Stromal cell of bone marrow (primary cell): ENCODE data around the gene AKAP13.
"Not testable (repeated sequence)": the region's sequence is repeated elsewhere in the genome, so short reads cannot be mapped to it uniquely, and the experiment has no call there.

ENCODE experiments used
- DNase-seq: peaks from one replicate; pipeline ENCODE4 v3.0.0-alpha.2; 2012; ENCODE audit warnings: low read depth

The AKAP13 gene

DNA sequence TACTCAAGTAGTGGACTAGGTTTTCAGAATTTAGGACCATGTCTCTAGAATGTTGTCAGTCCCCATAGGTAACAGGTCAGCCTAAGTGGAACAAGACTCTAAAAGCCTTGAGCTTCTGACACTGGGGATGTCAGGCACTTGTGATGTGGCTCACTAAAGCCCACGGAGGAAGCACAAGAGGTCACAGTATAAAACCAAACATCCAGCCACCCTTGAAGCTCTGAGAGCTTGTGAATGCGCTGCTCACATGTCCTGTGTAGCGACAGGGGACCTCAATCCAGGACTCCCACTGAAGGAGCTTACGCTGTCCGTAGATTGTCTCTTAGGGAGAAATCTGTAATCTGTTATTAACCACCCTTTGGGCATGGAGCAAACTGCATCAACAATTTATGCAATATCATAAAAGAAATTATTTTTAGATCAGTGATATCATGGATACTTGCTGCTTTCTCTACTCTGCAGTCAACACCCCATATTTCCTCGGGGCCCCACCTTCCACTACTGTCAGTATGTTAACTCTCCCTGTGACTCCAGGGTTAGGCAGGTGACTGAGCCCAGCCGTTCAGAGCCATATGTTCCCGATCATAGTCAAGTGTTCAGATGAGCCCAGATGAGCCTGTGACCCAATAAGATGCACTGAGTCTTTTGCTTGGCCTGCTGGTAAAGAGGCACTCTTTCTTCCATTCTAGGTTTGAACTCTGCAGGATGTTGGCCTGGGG lies 32.2 kb upstream of the AKAP13 start:
- not testable (repeated sequence) for DNase-seq

DNA sequence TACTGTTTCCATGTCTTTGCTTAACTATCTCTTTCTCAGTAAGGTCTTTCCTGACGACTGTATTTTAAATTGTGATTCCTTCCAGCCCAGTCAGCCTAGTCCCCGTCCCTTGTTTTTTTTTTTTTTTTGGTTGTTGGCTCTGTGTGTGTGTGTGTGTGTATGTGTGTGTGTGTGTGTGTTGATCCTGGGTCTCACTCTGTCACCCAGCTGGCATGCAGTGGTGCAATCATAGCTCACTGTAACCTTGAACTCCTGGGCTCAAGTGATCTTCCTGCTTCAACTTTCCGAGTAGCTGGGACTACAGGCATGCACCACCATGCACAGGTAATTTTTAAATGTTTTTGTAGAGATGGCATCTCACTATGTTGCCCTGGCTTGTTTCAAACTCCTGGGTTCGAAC lies 31.3 kb upstream of the AKAP13 start:
- not testable (repeated sequence) for DNase-seq

DNA sequence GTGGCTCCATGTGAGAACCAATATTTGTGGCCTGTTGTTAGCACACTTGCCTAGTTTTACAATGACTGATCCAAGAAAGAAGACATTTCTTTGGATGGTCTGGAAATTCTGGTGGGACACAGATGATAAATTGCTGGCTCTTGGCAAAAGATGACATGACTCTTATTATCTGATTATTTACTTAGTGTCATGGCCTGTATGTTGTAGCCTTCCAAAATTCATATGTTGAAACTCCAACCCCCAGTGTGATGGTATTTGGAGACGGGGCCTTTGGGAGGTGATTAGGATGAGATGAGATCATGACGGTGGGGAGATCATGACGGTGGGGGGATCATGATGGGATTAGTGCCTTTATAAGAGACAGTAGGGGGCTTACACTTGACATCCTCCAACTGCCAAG lies 30.0 kb upstream of the AKAP13 start:
- DNase-seq, result no peak

DNA sequence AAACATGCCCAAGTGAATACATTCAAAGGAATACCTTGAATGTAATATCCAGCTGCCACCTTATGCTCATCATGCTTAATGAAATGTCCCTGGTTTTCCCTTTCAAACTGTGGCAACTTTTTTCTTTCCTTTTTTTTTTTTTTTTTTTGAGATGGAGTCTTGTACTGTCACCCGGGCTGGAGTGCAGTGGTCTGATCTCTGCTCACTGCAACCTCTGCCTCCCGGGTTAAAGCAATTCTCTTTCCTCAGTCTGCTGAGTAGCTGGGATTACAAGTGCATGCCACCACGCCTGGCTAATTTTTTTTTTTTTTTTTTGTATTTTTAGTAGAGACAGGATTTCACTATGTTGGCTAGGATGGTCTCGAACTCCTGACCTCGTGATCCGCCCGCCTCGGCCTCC lies 28.9 kb upstream of the AKAP13 start:
- DNase-seq, result not testable (repeated sequence)

DNA sequence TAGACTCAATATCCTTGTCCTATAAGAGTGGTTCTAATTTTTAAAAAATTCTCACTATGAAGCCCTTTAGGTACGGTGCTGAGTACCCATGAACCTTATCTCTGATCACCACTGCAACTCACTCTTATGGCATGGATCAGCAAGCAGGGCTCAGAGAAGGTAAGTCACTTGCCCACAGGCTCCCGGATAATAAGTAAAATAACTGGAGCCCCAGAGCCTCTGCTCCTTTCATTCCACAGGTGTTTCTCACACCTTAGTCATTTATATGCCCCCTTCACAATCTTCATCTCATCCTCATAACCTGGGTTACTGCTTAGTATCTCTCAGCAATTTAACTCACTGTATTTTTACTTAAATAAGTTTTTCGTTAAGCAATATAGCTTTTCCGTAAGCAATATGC lies 28.4 kb upstream of the AKAP13 start:
- DNase-seq, result no peak

DNA sequence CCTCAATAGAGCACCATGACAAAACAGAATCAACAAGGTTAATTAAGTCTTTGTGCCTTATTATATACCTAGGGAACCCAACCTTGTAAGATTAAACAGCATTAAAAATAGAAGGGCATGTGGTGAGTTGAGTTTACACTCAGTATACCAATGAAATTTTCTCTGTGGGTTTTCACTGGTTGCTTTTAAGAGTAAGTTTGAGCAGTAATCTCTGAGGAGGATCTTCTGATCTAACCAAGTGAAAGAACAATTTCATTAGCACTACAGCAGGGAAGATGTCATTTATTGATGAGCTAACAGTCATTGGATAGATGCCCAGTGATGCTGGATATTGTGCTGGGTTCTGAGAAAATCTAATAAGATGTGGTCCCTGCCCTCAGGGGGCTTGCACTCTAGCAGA lies 26.9 kb upstream of the AKAP13 start:
- DNase-seq, result no peak

DNA sequence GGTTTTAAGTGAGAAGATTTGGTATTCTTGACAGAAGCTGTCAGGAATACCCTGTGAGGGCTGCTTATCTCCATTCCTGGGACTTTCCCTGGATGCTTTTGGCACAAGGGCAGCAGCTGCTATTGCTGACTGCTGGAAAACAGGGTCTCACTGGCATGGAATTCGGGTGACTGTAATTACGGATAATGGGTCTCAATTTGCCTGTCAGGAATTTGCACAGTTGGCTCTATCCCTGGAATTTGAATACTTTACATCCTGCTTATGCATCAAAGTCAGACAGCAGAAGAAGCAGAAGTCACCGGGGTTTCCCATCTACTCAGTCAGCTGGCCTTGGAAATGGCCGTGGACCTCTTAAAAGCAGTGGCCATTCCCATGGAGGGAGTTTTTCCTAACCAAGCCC lies 25.9 kb upstream of the AKAP13 start:
- no peak for DNase-seq

DNA sequence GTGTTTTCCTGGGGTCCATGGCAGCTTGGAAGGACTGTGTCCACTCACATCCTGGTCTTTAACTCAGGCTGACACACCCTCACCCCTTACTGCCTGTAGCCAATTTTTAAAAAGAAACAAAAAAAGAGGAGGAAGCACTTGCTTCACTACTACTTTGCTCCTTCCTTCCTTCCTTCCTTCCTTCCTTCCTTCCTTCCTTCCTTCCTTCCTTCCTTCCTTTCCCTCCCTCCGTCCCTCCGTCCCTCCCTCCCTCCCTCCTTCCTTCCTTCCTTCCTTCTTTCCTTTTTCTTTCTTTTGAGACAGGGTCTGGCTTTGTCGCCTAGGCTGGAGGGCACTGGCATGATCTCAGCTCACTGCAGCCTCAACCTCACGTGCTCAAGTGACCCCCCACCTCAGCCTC lies 25.5 kb upstream of the AKAP13 start:
- no peak for DNase-seq

DNA sequence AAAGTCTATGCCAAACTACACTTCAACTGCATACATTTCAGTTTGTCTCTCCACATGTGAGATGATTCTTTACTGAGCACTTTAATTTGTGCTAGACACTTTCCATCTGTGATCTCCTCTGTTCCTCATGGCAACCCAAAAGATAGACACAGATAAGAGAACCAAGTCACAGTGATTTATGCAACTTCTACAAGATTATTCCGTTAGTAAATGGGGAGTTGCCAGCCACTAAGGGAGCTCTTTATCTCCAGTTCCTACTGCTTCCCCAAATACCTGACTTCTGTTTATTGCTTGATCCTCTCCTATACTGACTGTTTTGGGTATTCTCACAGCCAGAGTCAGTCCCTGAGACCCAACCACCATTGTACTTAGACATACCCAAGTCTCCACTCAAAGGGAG lies 24.1 kb upstream of the AKAP13 start:
- no peak for DNase-seq

DNA sequence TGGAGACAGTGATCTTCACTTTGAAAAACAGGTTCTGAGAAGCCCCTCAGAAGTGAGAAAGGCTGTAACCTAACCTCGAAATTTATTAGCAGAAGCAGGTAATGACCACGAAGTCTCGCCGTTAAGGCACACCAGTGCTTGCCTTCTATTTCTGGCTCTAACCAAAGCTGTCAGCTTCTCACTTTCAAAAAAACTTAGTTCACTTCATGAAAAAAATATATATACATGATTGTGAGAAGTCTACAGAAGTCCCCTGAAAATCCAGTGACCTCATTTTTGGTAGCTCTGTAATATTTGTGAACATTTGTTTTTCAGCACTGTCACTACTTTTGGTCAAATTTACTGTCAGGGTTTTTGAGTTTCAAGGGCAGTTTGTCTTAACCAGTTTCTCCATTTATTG lies 19.1 kb upstream of the AKAP13 start:
- DNase-seq, result no peak

DNA sequence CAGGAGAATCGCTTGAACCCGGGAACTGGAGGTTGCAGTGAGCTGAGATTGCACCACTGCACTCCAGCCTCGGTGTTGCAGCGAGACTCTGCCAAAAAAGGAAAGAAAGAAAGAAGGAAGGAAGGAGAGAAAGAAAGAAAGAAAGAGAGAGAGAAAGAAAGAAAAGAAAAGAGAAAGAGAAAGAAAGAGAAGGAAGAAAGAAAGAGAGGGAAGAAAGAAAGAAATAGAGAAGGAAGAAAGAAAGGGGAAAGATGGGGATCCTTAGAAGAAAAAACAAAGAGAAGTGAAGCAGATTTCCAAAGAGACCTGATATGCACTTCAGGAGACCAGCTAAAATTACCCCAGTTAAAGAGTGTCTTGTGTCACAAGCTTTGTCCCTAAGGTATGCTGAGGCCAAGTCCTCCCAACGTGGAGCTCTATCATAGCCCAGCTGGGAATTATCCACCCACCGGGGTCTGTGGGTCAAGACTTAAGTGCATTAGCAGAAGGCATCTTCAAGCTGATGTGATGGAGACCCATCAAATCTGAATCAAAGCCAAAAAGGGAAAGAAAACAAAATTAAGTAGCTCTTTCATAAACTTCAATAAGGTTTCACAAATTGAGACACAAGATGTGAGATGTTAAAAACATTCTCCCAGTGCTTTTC lies 17.8 kb upstream of the AKAP13 start:
- DNase-seq, result no peak

DNA sequence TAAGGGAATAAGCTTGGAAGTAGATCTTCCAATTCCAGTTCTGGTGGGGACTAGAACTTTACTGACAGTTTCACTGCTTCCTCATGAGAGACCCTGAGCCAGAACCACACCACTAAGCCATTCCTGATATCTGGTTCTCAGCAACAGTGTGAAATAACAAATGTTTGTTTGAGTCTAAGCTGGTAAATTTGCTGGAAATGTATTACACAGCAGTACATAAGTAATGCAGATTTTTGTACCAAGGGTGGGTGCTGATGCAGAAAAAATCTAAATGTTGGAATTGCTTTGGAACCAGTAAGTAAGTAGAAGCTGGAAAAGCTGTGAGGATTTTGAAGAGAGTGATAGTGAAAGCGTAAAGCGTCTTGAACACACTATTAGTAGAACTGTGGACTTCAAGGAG lies 14.4 kb upstream of the AKAP13 start:
- DNase-seq, result no peak

DNA sequence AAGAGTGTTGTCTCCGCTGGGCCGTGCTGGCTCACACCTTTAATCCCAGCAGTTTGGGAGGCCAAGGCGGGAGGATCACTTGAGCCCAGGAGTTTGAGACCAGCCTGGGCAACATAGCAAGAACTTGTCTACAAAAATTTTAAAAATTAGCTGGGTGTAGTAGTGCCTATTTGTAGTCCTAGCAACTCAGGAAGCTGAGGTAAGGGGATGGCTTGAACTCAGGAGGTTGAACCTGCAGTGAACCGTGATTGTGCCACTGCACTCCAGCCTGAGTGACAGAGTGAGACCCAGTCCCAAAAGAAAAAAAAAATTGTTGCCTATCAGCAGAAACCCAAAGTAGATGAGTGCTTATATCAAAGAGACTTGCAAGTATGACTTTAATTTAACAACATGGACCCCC lies 12.7 kb upstream of the AKAP13 start:
- DNase-seq, result no peak

DNA sequence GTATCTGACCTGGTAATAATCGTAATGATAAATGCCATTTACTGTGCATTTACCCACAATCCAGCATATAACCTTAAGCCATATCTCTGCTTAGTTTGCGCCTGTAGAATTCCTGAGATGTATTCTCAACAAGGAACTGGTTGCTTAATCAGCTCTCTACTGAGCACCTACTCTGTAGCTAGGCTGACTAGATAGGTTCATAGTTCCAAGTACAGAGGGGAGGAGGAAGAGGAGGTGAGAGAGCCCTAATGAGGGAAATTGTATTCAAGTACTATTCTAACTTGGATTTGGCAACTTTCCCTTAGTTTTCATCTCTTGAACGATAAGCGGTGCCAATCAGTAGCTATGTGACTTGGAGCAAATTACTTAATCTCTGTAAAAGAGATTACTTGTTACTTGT lies 5.6 kb upstream of the AKAP13 start:
- DNase-seq, result no peak

DNA sequence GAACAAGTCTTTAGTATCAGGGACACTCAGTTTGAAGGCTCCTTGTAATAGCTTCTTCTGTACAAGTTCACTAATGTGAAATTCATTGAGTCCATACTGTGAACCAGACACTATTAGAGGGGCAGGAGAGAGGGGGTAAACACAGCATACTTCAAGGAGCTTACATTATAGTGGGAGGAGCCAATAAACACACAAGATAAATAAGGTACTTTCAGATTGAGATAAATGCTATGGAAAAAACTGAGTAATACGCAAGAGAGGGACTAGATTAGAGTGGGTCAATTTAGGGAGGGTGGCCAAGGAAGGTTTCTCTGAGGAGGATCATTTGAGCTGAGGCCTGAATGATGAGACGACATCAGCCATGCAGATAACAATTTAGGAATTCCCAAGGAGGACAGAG lies 3.1 kb upstream of the AKAP13 start:
- DNase-seq, result no peak

DNA sequence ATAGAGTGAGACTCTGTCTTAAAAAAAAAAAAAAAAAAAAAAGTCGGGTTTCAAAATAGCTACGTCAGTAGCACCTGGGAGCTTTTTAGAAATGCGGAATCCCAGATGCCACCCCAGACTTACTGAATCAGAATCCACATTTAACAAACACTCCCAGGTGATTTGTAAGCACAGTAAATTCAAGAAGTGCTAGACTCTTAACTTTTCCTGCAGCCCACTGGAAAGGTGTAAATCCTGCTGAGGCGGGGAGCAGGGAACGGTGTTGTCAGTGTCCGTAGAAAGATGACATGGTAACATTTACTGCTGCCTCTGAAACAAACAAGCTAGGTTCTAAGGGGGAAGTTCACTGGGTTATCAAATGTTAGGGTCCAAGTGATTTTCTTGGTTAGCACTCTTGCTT lies 2.4 kb upstream of the AKAP13 start:
- DNase-seq, result no peak

DNA sequence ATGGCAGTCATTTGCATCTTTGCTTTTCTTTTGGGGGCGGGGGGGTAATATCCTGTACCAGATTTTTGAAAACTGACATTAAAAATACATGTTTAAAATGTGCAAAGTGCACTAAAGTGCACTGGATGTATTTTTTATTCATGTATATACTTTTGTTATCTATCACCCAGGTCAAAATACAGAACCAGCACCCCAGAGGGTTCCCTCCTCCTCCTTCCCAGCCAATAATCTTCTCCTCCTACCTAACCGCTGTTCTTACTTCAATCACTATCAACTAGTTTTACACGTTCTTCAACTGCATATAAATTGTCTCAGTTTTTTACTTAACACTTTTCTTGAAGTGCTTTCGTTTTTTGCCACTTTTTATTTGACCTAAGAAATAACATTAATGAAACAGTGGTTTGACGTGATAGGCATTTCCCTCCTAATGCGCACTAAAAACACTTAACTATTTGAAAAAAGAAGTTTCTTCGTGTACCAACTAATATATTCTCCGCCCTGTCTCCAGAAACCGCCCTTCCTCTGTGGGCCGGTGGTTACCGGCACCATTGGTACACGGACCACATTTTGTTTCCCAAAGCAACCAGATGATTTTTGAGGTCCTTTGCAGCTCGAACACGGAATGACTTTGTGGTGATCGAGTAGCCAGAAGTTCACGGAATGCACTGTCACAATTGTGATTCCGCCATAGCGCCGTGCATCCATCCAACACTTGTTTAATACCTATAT lies 836 bp upstream of the AKAP13 start:
- DNase-seq, result no peak

DNA sequence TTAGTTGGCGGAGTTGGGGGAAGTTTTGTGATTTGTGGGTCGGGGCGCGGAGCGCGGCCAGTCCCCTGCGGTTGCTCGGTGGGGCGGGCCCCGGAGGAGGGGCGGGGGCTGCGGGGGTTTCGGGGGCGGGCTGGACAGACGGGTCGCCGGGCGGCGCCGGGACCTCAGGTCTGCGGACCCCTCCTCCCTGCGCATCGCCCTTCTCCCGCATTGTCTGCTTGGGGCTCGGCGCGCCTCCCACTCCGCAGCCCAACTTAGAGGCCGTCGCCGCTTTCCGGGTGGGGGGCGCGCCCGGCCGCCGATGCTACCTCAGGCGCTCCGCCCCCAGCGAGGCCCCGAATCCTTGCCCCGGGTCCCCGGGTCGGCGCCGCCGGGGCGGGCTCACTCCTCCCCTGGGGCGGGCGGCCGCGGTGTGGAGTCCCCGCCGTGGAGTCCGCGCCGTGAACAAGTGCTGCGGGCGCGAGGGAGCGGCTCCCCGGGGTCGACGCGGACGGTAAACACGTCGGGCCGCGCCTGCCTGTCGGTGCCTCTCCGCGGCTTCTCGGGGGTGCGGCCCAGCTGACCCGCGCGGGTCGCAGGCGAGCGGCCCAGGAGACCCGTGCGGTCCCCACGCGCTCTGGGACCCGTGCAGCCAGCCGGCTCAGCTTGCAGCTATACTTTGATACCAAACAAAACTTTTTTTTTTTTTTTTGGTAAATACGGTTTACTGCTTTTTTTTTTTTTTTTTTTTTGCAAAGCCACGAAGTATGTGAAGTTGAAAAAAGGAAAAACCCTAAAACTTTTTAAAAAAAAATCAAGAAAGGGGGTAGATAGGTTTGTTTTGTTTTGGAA lies 624 bp downstream of the AKAP13 start:
- DNase-seq, result no peak

DNA sequence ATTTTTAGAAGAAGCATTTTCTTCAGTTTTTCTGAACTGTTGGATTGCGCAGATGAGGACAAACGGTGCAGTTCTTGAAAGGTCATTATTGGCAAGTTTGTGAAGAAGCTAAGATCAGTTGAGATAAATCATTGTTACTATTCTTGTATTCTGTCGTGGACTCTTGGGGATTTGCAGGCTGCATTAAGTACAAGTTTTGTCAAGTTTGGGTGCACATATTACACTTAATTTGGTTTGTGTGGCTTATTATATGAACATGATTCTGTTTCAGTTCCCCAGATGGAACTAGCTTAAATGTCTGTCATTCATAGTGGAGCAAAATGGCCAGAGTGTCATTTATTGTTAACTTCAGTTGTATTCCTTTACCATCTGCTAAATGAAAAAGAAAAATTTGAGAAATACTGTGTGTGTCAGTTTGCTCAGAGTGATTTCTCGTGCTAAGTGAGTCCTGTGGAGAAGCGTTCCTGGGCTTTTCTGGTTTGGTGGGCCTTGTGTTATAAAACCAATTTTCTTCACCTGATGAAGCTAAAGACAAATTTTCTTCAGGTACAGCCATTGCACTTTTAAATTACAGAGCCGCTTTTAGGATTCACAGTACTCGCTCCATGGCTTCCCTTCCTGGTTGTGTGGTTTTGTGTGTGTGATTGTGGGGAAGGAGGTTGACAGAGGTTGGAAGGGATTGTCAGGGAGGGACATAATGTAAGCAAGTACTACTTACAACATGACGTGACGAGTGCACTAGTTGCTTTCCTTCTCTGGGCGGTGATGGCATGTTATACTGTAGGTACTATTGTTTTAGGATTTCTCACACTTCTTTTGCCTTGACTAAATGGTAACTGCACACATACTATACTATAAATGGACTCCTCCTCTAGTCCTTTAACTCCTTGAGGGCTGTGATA lies 1.7 kb downstream of the AKAP13 start:
- DNase-seq, result no peak

DNA sequence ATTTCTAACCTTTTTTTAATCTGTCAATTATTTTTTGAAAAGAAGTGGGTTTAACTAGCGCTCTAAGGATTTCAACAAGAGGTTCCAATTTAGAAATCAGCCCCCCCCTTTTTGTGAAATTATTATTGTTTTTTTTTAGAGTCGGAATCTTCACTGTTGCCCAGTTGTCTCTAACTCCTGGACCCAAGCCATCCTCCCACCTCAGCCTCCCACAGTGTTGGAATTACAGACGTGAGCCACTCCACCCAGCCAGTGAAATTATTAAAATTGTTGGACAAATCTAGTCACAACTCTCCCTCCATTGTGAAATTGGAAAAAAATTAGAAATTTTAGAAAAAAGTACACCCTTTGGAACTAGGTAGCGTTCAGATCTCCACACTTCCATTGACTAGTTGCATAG lies 2.5 kb downstream of the AKAP13 start:
- no peak for DNase-seq

DNA sequence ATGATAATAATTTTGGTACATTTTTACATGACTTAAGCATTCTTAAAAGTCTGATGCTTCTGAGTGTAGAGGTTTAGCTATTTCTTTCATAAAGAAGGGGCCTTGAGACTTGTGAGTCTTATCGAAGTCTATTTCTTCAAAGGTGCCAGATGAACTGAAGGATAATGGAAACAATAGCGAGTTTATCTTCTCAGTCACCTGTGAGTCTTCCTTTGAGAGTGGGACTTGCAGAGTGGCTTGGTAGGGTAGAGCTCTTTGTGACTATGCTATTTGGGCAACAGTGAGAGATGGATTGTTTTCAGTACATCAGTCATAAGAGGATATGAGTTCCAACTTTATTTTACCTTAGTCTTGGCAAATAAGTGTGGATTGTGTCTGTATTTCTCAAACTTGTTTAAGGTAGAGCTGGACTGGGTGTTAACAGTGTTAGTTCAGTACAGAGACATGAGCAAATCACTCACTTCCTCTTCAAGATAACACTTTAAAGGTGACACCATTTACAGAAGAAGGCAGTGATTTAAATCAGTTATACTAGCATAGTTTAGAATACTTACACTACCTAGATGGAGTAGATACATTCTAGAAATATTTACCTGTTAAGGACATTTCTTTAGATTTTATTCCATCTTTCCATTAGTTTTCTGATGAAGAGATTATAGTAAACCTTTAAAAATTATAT lies 3.2 kb downstream of the AKAP13 start:
- DNase-seq, result no peak
